Liver (tissue), 3 donors: ENCODE data around the gene RAB5IF.
"Not testable (repeated sequence)": the region's sequence is repeated elsewhere in the genome, so short reads cannot be mapped to it uniquely, and the experiment has no call there.

Source experiments
- EGR1 ChIP-seq, 2 donors: IDR thresholded peaks; 2 replicates each; pipeline ENCODE4 v1.6.1; 2016 to 2018; ENCODE audit warnings: antibody characterized with exemption in 2 of 2, low read depth in 2 of 2
- FOXA1 ChIP-seq: IDR thresholded peaks from 2 replicates; pipeline ENCODE4 v1.6.1; 2016; ENCODE audit warnings: antibody characterized with exemption
- GABPA ChIP-seq, 2 donors: IDR thresholded peaks in 1 of 2; conservative IDR thresholded peaks in 1 of 2; 2 replicates each; pipeline ENCODE4 v1.6.1; 2016; ENCODE audit warnings: antibody characterized with exemption in 2 of 2, mild to moderate bottlenecking in 1 of 2, moderate library complexity in 1 of 2
- JUND ChIP-seq, 2 donors: IDR thresholded peaks; 2 replicates each; pipeline ENCODE4 v1.6.1; 2016; ENCODE audit warnings: antibody characterized with exemption in 2 of 2
- RXRA ChIP-seq, 2 donors: IDR thresholded peaks; 2 replicates each; pipeline ENCODE4 v1.6.1; 2017 to 2018; ENCODE audit warnings: antibody characterized with exemption in 2 of 2, mild to moderate bottlenecking in 1 of 2
- SP1 ChIP-seq: IDR thresholded peaks from 2 replicates; pipeline ENCODE4 v1.6.1; 2018; ENCODE audit warnings: antibody characterized with exemption, mild to moderate bottlenecking
- TAF1 ChIP-seq: conservative IDR thresholded peaks from 2 replicates; pipeline ENCODE4 v1.6.1; 2016; ENCODE audit warnings: antibody characterized with exemption, mild to moderate bottlenecking
- YY1 ChIP-seq: IDR thresholded peaks from 2 replicates; pipeline ENCODE4 v1.6.1; 2016; ENCODE audit warnings: antibody characterized with exemption, mild to moderate bottlenecking
- TF ChIP-seq, protein P1 (sequence below): fragments of 150-350 bp; IDR thresholded peaks from 2 replicates; pipeline ENCODE4 v1.5.1; 2017; ENCODE audit warnings: improper control_type of control experiment, low read depth, low read length; ENCODE audit not compliant: missing input control
- TF ChIP-seq, protein P2 (sequence below): IDR thresholded peaks from 2 replicates; pipeline ENCODE4 v1.6.1; 2016; ENCODE audit warnings: antibody characterized with exemption, mild to moderate bottlenecking
- donor health status: healthy.
- donor health status: healthy.

DNA sequence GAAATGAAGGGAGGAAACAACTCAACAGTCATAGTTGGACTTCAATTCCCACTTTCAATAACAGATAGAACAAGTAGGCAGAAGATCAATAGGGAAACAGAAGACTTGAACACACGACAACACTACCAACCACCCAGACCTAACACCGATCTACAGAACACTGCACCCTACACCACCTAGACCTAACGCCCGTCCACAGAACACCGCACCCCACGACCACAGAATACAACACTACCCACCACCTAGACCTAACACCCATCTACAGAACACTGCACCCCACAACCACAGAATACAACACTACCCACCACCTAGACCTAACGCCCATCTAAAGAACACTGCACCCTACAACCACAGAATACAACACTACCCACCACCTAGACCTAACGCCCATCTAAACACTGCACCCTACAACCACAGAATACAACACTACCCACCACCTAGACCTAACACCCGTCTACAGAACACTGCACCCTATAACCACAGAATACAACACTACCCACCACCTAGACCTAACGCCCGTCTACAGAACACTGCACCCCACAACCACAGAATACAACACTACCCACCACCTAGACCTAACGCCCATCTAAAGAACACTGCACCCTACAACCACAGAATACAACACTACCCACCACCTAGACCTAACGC, 41.4 kb upstream of the RAB5IF start:
- TF ChIP-seq, protein P1, sequence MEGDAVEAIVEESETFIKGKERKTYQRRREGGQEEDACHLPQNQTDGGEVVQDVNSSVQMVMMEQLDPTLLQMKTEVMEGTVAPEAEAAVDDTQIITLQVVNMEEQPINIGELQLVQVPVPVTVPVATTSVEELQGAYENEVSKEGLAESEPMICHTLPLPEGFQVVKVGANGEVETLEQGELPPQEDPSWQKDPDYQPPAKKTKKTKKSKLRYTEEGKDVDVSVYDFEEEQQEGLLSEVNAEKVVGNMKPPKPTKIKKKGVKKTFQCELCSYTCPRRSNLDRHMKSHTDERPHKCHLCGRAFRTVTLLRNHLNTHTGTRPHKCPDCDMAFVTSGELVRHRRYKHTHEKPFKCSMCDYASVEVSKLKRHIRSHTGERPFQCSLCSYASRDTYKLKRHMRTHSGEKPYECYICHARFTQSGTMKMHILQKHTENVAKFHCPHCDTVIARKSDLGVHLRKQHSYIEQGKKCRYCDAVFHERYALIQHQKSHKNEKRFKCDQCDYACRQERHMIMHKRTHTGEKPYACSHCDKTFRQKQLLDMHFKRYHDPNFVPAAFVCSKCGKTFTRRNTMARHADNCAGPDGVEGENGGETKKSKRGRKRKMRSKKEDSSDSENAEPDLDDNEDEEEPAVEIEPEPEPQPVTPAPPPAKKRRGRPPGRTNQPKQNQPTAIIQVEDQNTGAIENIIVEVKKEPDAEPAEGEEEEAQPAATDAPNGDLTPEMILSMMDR = not testable (repeated sequence)
- TF ChIP-seq SP1; GABPA (IDR thresholded peaks at IDR 0.05 in 1 of 2, conservative IDR thresholded peaks at IDR 0.05 in 1 of 2); EGR1 (IDR thresholded peaks at IDR 0.05; ENCODE audit: low read depth in 2 of 2); JUND (IDR thresholded peaks at IDR 0.05); FOXA1; YY1; TAF1; RXRA (IDR thresholded peaks at IDR 0.05): not testable (repeated sequence)
- TF ChIP-seq, protein P2, sequence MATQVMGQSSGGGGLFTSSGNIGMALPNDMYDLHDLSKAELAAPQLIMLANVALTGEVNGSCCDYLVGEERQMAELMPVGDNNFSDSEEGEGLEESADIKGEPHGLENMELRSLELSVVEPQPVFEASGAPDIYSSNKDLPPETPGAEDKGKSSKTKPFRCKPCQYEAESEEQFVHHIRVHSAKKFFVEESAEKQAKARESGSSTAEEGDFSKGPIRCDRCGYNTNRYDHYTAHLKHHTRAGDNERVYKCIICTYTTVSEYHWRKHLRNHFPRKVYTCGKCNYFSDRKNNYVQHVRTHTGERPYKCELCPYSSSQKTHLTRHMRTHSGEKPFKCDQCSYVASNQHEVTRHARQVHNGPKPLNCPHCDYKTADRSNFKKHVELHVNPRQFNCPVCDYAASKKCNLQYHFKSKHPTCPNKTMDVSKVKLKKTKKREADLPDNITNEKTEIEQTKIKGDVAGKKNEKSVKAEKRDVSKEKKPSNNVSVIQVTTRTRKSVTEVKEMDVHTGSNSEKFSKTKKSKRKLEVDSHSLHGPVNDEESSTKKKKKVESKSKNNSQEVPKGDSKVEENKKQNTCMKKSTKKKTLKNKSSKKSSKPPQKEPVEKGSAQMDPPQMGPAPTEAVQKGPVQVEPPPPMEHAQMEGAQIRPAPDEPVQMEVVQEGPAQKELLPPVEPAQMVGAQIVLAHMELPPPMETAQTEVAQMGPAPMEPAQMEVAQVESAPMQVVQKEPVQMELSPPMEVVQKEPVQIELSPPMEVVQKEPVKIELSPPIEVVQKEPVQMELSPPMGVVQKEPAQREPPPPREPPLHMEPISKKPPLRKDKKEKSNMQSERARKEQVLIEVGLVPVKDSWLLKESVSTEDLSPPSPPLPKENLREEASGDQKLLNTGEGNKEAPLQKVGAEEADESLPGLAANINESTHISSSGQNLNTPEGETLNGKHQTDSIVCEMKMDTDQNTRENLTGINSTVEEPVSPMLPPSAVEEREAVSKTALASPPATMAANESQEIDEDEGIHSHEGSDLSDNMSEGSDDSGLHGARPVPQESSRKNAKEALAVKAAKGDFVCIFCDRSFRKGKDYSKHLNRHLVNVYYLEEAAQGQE = not testable (repeated sequence)
